Activated naive CD8-positive, alpha-beta T cell (primary cell): Measurements from ENCODE around the gene LRCH4.
"Not testable (repeated sequence)": the region's sequence is repeated elsewhere in the genome, so short reads cannot be mapped to it uniquely, and the experiment has no call there.

Experiments
- H3K27ac Mint-ChIP-seq: one replicate; pipeline ENCODE4 v1.8.0; 2021; ENCODE audit warnings: mixed read lengths
- H3K27me3 Mint-ChIP-seq: one replicate; pipeline ENCODE4 v1.8.0; 2021; ENCODE audit warnings: mixed read lengths
- H3K36me3 Mint-ChIP-seq: one replicate; pipeline ENCODE4 v1.8.0; 2021; ENCODE audit warnings: mixed read lengths
- H3K4me1 Mint-ChIP-seq: one replicate; pipeline ENCODE4 v1.8.0; 2021; ENCODE audit warnings: low read depth, mixed read lengths
- H3K4me3 Mint-ChIP-seq: one replicate; pipeline ENCODE4 v1.8.0; 2021; ENCODE audit warnings: mild to moderate bottlenecking, mixed read lengths
- H3K9me3 Mint-ChIP-seq: one replicate; pipeline ENCODE4 v1.8.0; 2021; ENCODE audit warnings: low read depth, mixed read lengths

The LRCH4 gene

GRCh38 chr7:100538654-100539435 lies 47.1 kb downstream of the LRCH4 start, which contains the start of gene AGFG2:
Gene AGFG2, plus strand, starts transcription at chr7:100539203. Its CDS starts 144 bp downstream, at chr7:100539347.
- Mint-ChIP-seq H3K27me3 (no peaks in the 10 kb centered on the region), H3K27ac (peak within 1 kb of the TSS; percentile 93), H3K4me1 (peaks cover 48% of the 10 kb centered on the region), H3K36me3 (no peaks in the 10 kb centered on the region), H3K9me3 (no peaks in the 10 kb centered on the region), H3K4me3 (peak within 1 kb of the TSS; percentile 99)

- Mint-ChIP-seq H3K27ac (peak overlapping the region; percentile 93), H3K4me1 (peaks cover 43% of the 10 kb centered on the region), H3K36me3 (no peaks in the 10 kb centered on the region), H3K4me3 (peak overlapping the region; percentile 99), H3K27me3 (no peaks in the 10 kb centered on the region), H3K9me3 (no peaks in the 10 kb centered on the region)
These were observed 47.6 kb downstream of the LRCH4 start for GRCh38 chr7:100538348-100538653.

GRCh38 chr7:100536695-100537094 lies 49.2 kb downstream of the LRCH4 start:
- Mint-ChIP-seq H3K4me1 (peaks cover 28% of the 10 kb centered on the region), H3K27ac (peak overlapping the region; percentile 46)

GRCh38 chr7:100535982-100536381 lies 49.9 kb downstream of the LRCH4 start:
- not testable (repeated sequence) for H3K36me3 Mint-ChIP-seq, H3K27ac Mint-ChIP-seq, H3K4me3 Mint-ChIP-seq, H3K9me3 Mint-ChIP-seq, H3K27me3 Mint-ChIP-seq
- H3K4me1 Mint-ChIP-seq, result peaks cover 21% of the 10 kb centered on the region

More at GRCh38 chr7:100536695-100537094, 49.2 kb downstream of the LRCH4 start:
- H3K9me3 Mint-ChIP-seq, H3K36me3 Mint-ChIP-seq, H3K27me3 Mint-ChIP-seq, H3K4me3 Mint-ChIP-seq: not testable (repeated sequence)

- Mint-ChIP-seq H3K36me3 (no peaks in the 10 kb centered on the region), H3K27ac (no peak overlapping the region), H3K4me1 (peaks cover under 1% of the 10 kb centered on the region), H3K27me3 (no peaks in the 10 kb centered on the region), H3K9me3 (no peaks in the 10 kb centered on the region), H3K4me3 (no peak overlapping the region)
These were observed 53.5 kb downstream of the LRCH4 start for GRCh38 chr7:100532165-100533022.

GRCh38 chr7:100528108-100528866 lies 57.6 kb downstream of the LRCH4 start:
- H3K36me3 Mint-ChIP-seq, H3K27me3 Mint-ChIP-seq, H3K27ac Mint-ChIP-seq, H3K9me3 Mint-ChIP-seq, H3K4me3 Mint-ChIP-seq, H3K4me1 Mint-ChIP-seq: not testable (repeated sequence)
